DND-41 (cell line): ENCODE results near the gene CDH23.

Experiments
- ATAC-seq: fragments of 200-7000 bp; cut with Tn5 transposase; 3 replicates; pipeline ENCODE4 v1.9.1; 2021; ENCODE audit warnings: low read depth; ENCODE audit not compliant: insufficient read depth
- DNase-seq: peaks from one replicate; pipeline ENCODE4 v3.0.0-alpha.2; 2020
- H2AFZ ChIP-seq: 2 replicates; pipeline ENCODE4 v1.6.0; 2012; ENCODE audit warnings: low read depth, low read length
- H3K27ac ChIP-seq: 2 replicates; pipeline ENCODE4 v1.5.1; 2012; ENCODE audit warnings: low read length, inconsistent platforms
- H3K27me3 ChIP-seq: fragments of 200-600 bp; sonication (generic); 2 replicates; pipeline ENCODE4 v1.6.0; 2012; ENCODE audit warnings: low read length, mild to moderate bottlenecking, inconsistent platforms; ENCODE audit not compliant: insufficient read depth, poor library complexity
- H3K36me3 ChIP-seq: 2 replicates; pipeline ENCODE4 v1.5.1; 2012; ENCODE audit warnings: low read length, inconsistent platforms; ENCODE audit not compliant: insufficient read depth
- H3K4me1 ChIP-seq: 2 replicates; pipeline ENCODE4 v1.5.1; 2012; ENCODE audit warnings: mild to moderate bottlenecking, low read length; ENCODE audit not compliant: insufficient read depth
- H3K4me2 ChIP-seq: 2 replicates; pipeline ENCODE4 v1.6.0; 2012; ENCODE audit warnings: mild to moderate bottlenecking, moderate library complexity, low read length, inconsistent platforms; ENCODE audit not compliant: insufficient read depth
- H3K4me3 ChIP-seq, 2 experiments: fragments of 200-600 bp in 1 of 2; shearing (Covaris generic) in 1 of 2; 2 replicates each; pipeline ENCODE4 v1.5.1; 2012 to 2016; ENCODE audit warnings: inconsistent platforms in 2 of 2, low read length in 2 of 2, mild to moderate bottlenecking in 2 of 2, low read depth in 1 of 2, moderate library complexity in 1 of 2
- H3K79me2 ChIP-seq: 2 replicates; pipeline ENCODE4 v1.6.0; 2012; ENCODE audit warnings: low read length, inconsistent platforms; ENCODE audit not compliant: insufficient read depth
- H3K9ac ChIP-seq: 2 replicates; pipeline ENCODE4 v1.6.0; 2012; ENCODE audit warnings: low read depth, mild to moderate bottlenecking, inconsistent platforms, low read length, moderate library complexity
- H3K9me3 ChIP-seq: 2 replicates; pipeline ENCODE4 v1.5.1; 2012; ENCODE audit warnings: low read length, moderate library complexity, mild to moderate bottlenecking, inconsistent platforms; ENCODE audit not compliant: insufficient read depth, severe bottlenecking
- H4K20me1 ChIP-seq: 2 replicates; pipeline ENCODE4 v1.6.0; 2012; ENCODE audit warnings: low read length; ENCODE audit not compliant: insufficient read depth
- CTCF ChIP-seq: IDR thresholded peaks from 2 replicates; pipeline ENCODE4 v1.5.1; 2012; ENCODE audit warnings: borderline replicate concordance, low read length, moderate library complexity, mild to moderate bottlenecking; ENCODE audit not compliant: poor library complexity, severe bottlenecking; ENCODE audit errors: extremely low read depth
- EZH2 ChIP-seq: IDR thresholded peaks from 3 replicates; pipeline ENCODE4 v1.6.1; 2012; ENCODE audit warnings: borderline replicate concordance, low read depth, mild to moderate bottlenecking, moderate library complexity, low read length, inconsistent platforms; ENCODE audit not compliant: severe bottlenecking

CDH23 gene

GRCh38 chr10:71595649-71596048 is 198.9 kb downstream of the CDH23 start:
- H3K9me3 ChIP-seq = no peaks in the 10 kb centered on the region
- no peak for ATAC-seq
- TF ChIP-seq EZH2 = no peak
- no peak for TF ChIP-seq CTCF

GRCh38 chr10:71596127-71596526 is 199.4 kb downstream of the CDH23 start:
- no peaks in the 10 kb centered on the region for H3K79me2 ChIP-seq
- DNase-seq (no peak), ATAC-seq (no peak)
- H4K20me1 ChIP-seq = peaks cover 5% of the 10 kb centered on the region; the same call in 1 of the 2 replicates
- H3K4me1 ChIP-seq = no peaks in the 10 kb centered on the region
- no peak overlapping the region for H3K9ac ChIP-seq
- H3K4me2 ChIP-seq = no peak overlapping the region
- no peaks in the 10 kb centered on the region for H3K36me3 ChIP-seq
- no peak overlapping the region for H2AFZ ChIP-seq
- H3K9me3 ChIP-seq = no peaks in the 10 kb centered on the region
- H3K4me3 ChIP-seq = no peak overlapping the region
- no peak for TF ChIP-seq EZH2
- no peak for TF ChIP-seq CTCF
- H3K27me3 ChIP-seq = peaks cover 3% of the 10 kb centered on the region
- no peak overlapping the region for H3K27ac ChIP-seq

More at GRCh38 chr10:71595649-71596048, 198.9 kb downstream of the CDH23 start:
- Histone ChIP-seq H3K27me3 (peaks cover 3% of the 10 kb centered on the region), H3K4me2 (no peak overlapping the region), H3K27ac (no peak overlapping the region), H3K9ac (no peak overlapping the region), H2AFZ (no peak overlapping the region), H3K4me3 (no peak overlapping the region), H3K36me3 (no peaks in the 10 kb centered on the region), H3K79me2 (no peaks in the 10 kb centered on the region), H3K4me1 (no peaks in the 10 kb centered on the region), H4K20me1 (peaks cover 5% of the 10 kb centered on the region; the same call in 1 of the 2 replicates)
- no peak for DNase-seq

GRCh38 chr10:71596759-71597158 is 200.0 kb downstream of the CDH23 start:
- Histone ChIP-seq H4K20me1 (0 out of 2 replicates have a peak, but pooled peaks cover 3% of the 10 kb centered on the region), H3K36me3 (no peaks in the 10 kb centered on the region), H3K27me3 (peaks cover 3% of the 10 kb centered on the region), H3K27ac (no peak overlapping the region), H3K9me3 (no peaks in the 10 kb centered on the region), H3K4me1 (no peaks in the 10 kb centered on the region), H3K4me3 (no peak overlapping the region), H2AFZ (no peak overlapping the region), H3K4me2 (no peak overlapping the region), H3K79me2 (no peaks in the 10 kb centered on the region), H3K9ac (no peak overlapping the region)
- DNase-seq (no peak), ATAC-seq (no peak)
- TF ChIP-seq EZH2 = no peak
- no peak for TF ChIP-seq CTCF
